B cell (primary cell): ENCODE data around the gene REV1. TPM values are rescaled to one million over a fixed set of nuclear protein-coding genes. Genes with fewer than 3 reads are reported as not detected.

Experiments
- ATAC-seq: fragments of 200-7000 bp; cut with Tn5 transposase; one replicate; pipeline ENCODE4 v1.10.0; 2021; ENCODE audit warnings: low read depth, mild to moderate bottlenecking, moderate number of reproducible peaks, moderate library complexity
- CTCF ChIA-PET: fragments of 350-600 bp; sonication (Branson Sonifier 250); formaldehyde crosslinking; loops from one replicate; lab custom pipeline; 2021; ENCODE audit warnings: antibody characterized with exemption, inconsistent platforms; lab: Charles Lee
- POLR2A ChIA-PET: fragments of 350-600 bp; sonication (Branson Sonifier 250); formaldehyde crosslinking; loops from one replicate; lab custom pipeline; 2021; ENCODE audit warnings: antibody characterized with exemption; lab: Charles Lee
- DNase-seq: peaks from one replicate; pipeline ENCODE4 v3.0.0; 2013
- H2AFZ ChIP-seq: 2 replicates; pipeline ENCODE4 v1.6.1; 2012; ENCODE audit warnings: mild to moderate bottlenecking, low read depth, low read length; ENCODE audit not compliant: insufficient read depth, poor library complexity, severe bottlenecking
- H3K27ac ChIP-seq, 2 donors: 1 replicate in 1 of 2; 2 replicates in 1 of 2; pipeline ENCODE4 v1.5.1; 2012 to 2013; ENCODE audit warnings: low read length in 2 of 2, mild to moderate bottlenecking in 2 of 2, moderate library complexity in 1 of 2
- H3K27me3 ChIP-seq, 4 experiments: fragments of 200-600 bp in 1 of 4; sonication (generic) in 1 of 4; replicated peaks in 1 of 4; 1 replicate in 2 of 4; 2 replicates in 2 of 4; pipeline versions ENCODE4 v1.6.1 to v1.7.0; 2013 to 2016; ENCODE audit warnings: low read length in 3 of 4, mild to moderate bottlenecking in 2 of 4, mixed read lengths in 1 of 4, moderate library complexity in 1 of 4; ENCODE audit not compliant: insufficient read depth in 4 of 4, control insufficient read depth in 3 of 4; ENCODE audit errors: control extremely low read depth in 1 of 4
- H3K36me3 ChIP-seq, 2 experiments: replicated peaks in 1 of 2; 1 replicate in 1 of 2; 2 replicates in 1 of 2; pipeline versions ENCODE4 v1.6.1 to v1.7.1; 2013; ENCODE audit warnings: low read length in 1 of 2; ENCODE audit not compliant: insufficient read depth in 2 of 2, control insufficient read depth in 1 of 2; ENCODE audit errors: control extremely low read depth in 1 of 2, extremely low read depth in 1 of 2
- H3K4me1 ChIP-seq, 2 donors: fragments of 200-600 bp in 1 of 2; sonication (generic) in 1 of 2; 1 replicate in 1 of 2; 2 replicates in 1 of 2; pipeline versions ENCODE4 v1.5.1 to v1.6.1; 2013 to 2017; ENCODE audit warnings: low read length in 2 of 2; ENCODE audit not compliant: control insufficient read depth in 2 of 2, insufficient read depth in 2 of 2
- H3K4me2 ChIP-seq: replicated peaks from 2 replicates; pipeline ENCODE3; 2012; ENCODE audit warnings: mild to moderate bottlenecking, low read depth, low read length; ENCODE audit not compliant: poor library complexity, severe bottlenecking
- H3K4me3 ChIP-seq, 5 experiments: fragments of 200-600 bp in 1 of 5; sonication (generic) in 1 of 5; 1 replicate in 3 of 5; 2 replicates in 2 of 5; pipeline versions ENCODE4 v1.5.1 to v1.7.0; 2011 to 2016; ENCODE audit warnings: low read length in 4 of 5, mild to moderate bottlenecking in 4 of 5, low read depth in 2 of 5, control low read depth in 1 of 5, moderate library complexity in 1 of 5; ENCODE audit not compliant: insufficient read depth in 1 of 5; ENCODE audit errors: control extremely low read depth in 1 of 5, extremely low read depth in 1 of 5
- H3K79me2 ChIP-seq: fragments of 200-600 bp; sonication (generic); one replicate; pipeline ENCODE4 v1.6.0; 2016; ENCODE audit warnings: low read length; ENCODE audit not compliant: control insufficient read depth, insufficient read depth
- H3K9ac ChIP-seq: fragments of 200-600 bp; sonication (generic); 2 replicates; pipeline ENCODE4 v1.6.1; 2017; ENCODE audit warnings: mild to moderate bottlenecking, low read length, moderate library complexity
- H3K9me3 ChIP-seq, 3 donors: one replicate each; pipeline versions ENCODE4 v1.6.1 to v1.7.1; 2013; ENCODE audit warnings: low read length in 2 of 3; ENCODE audit not compliant: control insufficient read depth in 2 of 3, insufficient read depth in 1 of 3; ENCODE audit errors: control extremely low read depth in 1 of 3
- H4K20me1 ChIP-seq: 2 replicates; pipeline ENCODE4 v1.6.0; 2012; ENCODE audit warnings: mild to moderate bottlenecking, low read length; ENCODE audit not compliant: insufficient read depth, control insufficient read depth, poor library complexity, severe bottlenecking
- H3K27ac Mint-ChIP-seq: one replicate; pipeline ENCODE4 v1.8.0; 2021; ENCODE audit warnings: mixed read lengths
- H3K27me3 Mint-ChIP-seq: one replicate; pipeline ENCODE4 v1.8.0; 2021; ENCODE audit warnings: mixed read lengths
- H3K4me1 Mint-ChIP-seq: one replicate; pipeline ENCODE4 v1.8.0; 2021; ENCODE audit warnings: mixed read lengths
- H3K4me3 Mint-ChIP-seq: one replicate; pipeline ENCODE4 v1.8.0; 2021; ENCODE audit warnings: mixed read lengths
- H3K9me3 Mint-ChIP-seq: one replicate; pipeline ENCODE4 v1.8.0; 2022; ENCODE audit warnings: mixed read lengths; ENCODE audit not compliant: insufficient read depth
- CTCF ChIP-seq: fragments of 200-600 bp; IDR thresholded peaks from one replicate; pipeline ENCODE4 v1.8.0; 2022; ENCODE audit warnings: antibody characterized with exemption, mild to moderate bottlenecking
- EZH2 ChIP-seq: IDR thresholded peaks from 2 replicates; pipeline ENCODE4 v1.6.1; 2012; ENCODE audit warnings: borderline replicate concordance, low read depth, mild to moderate bottlenecking, moderate library complexity, low read length; ENCODE audit not compliant: insufficient read depth, poor library complexity, severe bottlenecking
- WGBS: methylation state at CpG from one replicate; pipeline ENCODE4 v1.1.5; 2013; ENCODE audit warnings: missing lambda C conversion rate; ENCODE audit not compliant: insufficient coverage; 5-methylcytosine and 5-hydroxymethylcytosine counted together
- intact Hi-C: fragments of 100-400 bp; cut with micrococcal nuclease; formaldehyde crosslinking; loops from one replicate; pipeline ENCODE4 v1.10.0; 2022
- polyA plus RNA-seq: library from polyadenylated mRNA; depleted of rRNA; stranded (reverse); fragments of >200 nt; gene quantifications from 2 replicates; pipeline ENCODE4 v1.2.3, GENCODE V29; 2012
- total RNA-seq, 2 donors: library from RNA; stranded (reverse); fragments of 120-200 nt in 1 of 2; gene quantifications; 1 replicate in 1 of 2; 2 replicates in 1 of 2; pipeline versions ENCODE4 v1.2.3 to v1.2.4, GENCODE V29; 2013 to 2022

The REV1 gene
- total and polyA plus RNA-seq, 2 donors (not counting 1 experiment from before 2014, with no cell fraction given): 25.4 to 70.5 TPM

GRCh38 chr2:99496021-99496420, 6.2 kb upstream of the REV1 start:
- Histone ChIP-seq H3K36me3 (no peaks in the 10 kb centered on the region), H3K4me1 (no peaks in the 10 kb centered on the region), H3K9ac (no peak overlapping the region), H3K4me3 (no peak overlapping the region), H3K79me2 (no peaks in the 10 kb centered on the region), H3K4me2 (no peak overlapping the region), H4K20me1 (no peaks in the 10 kb centered on the region), H3K27me3 (peaks cover 0 to 19% (median 9%) of the 10 kb centered on the region in 4 experiments), H2AFZ (no peak overlapping the region), H3K27ac (no peak overlapping the region), H3K9me3 (no peaks in the 10 kb centered on the region)
- no peak overlapping the region for H3K27ac Mint-ChIP-seq
- H3K27me3 Mint-ChIP-seq: peaks cover 57% of the 10 kb centered on the region
- CTCF ChIA-PET: no interaction called here
- no peak for TF ChIP-seq EZH2
- no peak for TF ChIP-seq CTCF
- no peaks in the 10 kb centered on the region for H3K9me3 Mint-ChIP-seq
- POLR2A ChIA-PET: no interaction called here
- intact Hi-C loops: no loop called here
- WGBS: 88% methylated on average over 1 of the region's 2 CpGs
- no peaks in the 10 kb centered on the region for H3K4me1 Mint-ChIP-seq
- no peak overlapping the region for H3K4me3 Mint-ChIP-seq
- no peak for ATAC-seq
- DNase-seq: no peak

GRCh38 chr2:99495115-99495860, 5.5 kb upstream of the REV1 start:
- Histone ChIP-seq H4K20me1 (no peaks in the 10 kb centered on the region), H3K9me3 (no peaks in the 10 kb centered on the region), H3K4me2 (no peak overlapping the region), H3K36me3 (no peaks in the 10 kb centered on the region), H3K79me2 (no peaks in the 10 kb centered on the region), H3K4me1 (peaks cover 0 to 6% of the 10 kb centered on the region in 2 donors), H3K9ac (no peak overlapping the region), H3K4me3 (no peak overlapping the region), H3K27ac (no peak overlapping the region), H3K27me3 (peaks cover 0 to 19% (median 9%) of the 10 kb centered on the region in 4 experiments), H2AFZ (no peak overlapping the region)
- ATAC-seq: no peak
- intact Hi-C loops: no loop called here
- POLR2A ChIA-PET: no interaction called here
- Mint-ChIP-seq H3K27me3 (peaks cover 50% of the 10 kb centered on the region), H3K9me3 (no peaks in the 10 kb centered on the region), H3K27ac (no peak overlapping the region), H3K4me1 (peaks cover 3% of the 10 kb centered on the region), H3K4me3 (no peak overlapping the region)
- no CpG with 5 or more reads among the region's 4 CpGs for WGBS
- TF ChIP-seq CTCF: no peak
- TF ChIP-seq EZH2: no peak
- CTCF ChIA-PET: no interaction called here
- no peak for DNase-seq
